ENCODE measurements around the gene NOVA2. TPM values are rescaled to one million over a fixed set of nuclear protein-coding genes. Genes with fewer than 3 reads are reported as not detected.

NOVA2 gene
- total and polyA plus RNA-seq, 9 of the 15 experiments (the other 6 are each of a cell fraction or from before 2014, with no cell fraction given), result not detected

- no peak for TF ChIP-seq KAT2B (IDR thresholded peaks at IDR 0.05; ENCODE audit: low read depth, low read length)
- no peak for TF ChIP-seq RNF219 (CRISPR knock-in tag; IDR thresholded peaks at IDR 0.05)
- no peak for TF ChIP-seq POLR2AphosphoS2 (IDR thresholded peaks at IDR 0.05; ENCODE audit: low read length)
- no peak for TF ChIP-seq NBN (IDR thresholded peaks at IDR 0.05; ENCODE audit: low read depth)
- peak; percentile 64; the same call in 1 of the 2 replicates for TF ChIP-seq TFAP4 (CRISPR knock-in tag; IDR thresholded peaks at IDR 0.05; ENCODE audit: borderline replicate concordance)
- peak; percentile 10; the same call in 1 of the 2 replicates for TF ChIP-seq USF1 (CRISPR knock-in tag; IDR thresholded peaks at IDR 0.05)
- TF ChIP-seq FOS (IDR thresholded peaks at IDR 0.05; ENCODE audit: extremely low read depth, insufficient read length), result no peak
- TF ChIP-seq HCFC1 (IDR thresholded peaks at IDR 0.05; ENCODE audit: low read depth, low read length), result 0 out of 2 replicates have a peak, but pooled peaks have one; percentile 8
- no peak for TF ChIP-seq SIN3B (IDR thresholded peaks at IDR 0.05; ENCODE audit: low read depth)
- TF ChIP-seq MNT (conservative IDR thresholded peaks at IDR 0.05), result peak in 1 of 2 experiments; percentile 23; a peak in 1 of 4 replicates
- TF ChIP-seq MCM2 (IDR thresholded peaks at IDR 0.05; ENCODE audit: low read depth), result no peak
- TF ChIP-seq ZC3H8 (IDR thresholded peaks at IDR 0.05), result no peak
- no peak for TF ChIP-seq ATF4 (CRISPR knock-in tag; IDR thresholded peaks at IDR 0.05)
- no peak for TF ChIP-seq ETS2 (tag; IDR thresholded peaks at IDR 0.05; ENCODE audit: borderline replicate concordance, poor library complexity, severe bottlenecking)
- TF ChIP-seq RCOR1 (IDR thresholded peaks at IDR 0.05; ENCODE audit: borderline replicate concordance in 1 of 2, low read depth in 2 of 2, low read length in 2 of 2), result peak; percentile 27 to 95; a peak in 2 of 4 replicates
- 0 out of 2 replicates have a peak, but pooled peaks have one; percentile 33 for TF ChIP-seq ZBTB17 (CRISPR knock-in tag; IDR thresholded peaks at IDR 0.05)
- TF ChIP-seq TCF15 (CRISPR knock-in tag; IDR thresholded peaks at IDR 0.05), result no peak
- no peak for TF ChIP-seq FOXJ3 (CRISPR knock-in tag; IDR thresholded peaks at IDR 0.05)
- TF ChIP-seq MAX (CRISPR knock-in tag; IDR thresholded peaks at IDR 0.05), result peak; percentile 8; the same call in 1 of the 2 replicates
Measured at GRCh38 chr19:45902651-45903625, 70.7 kb downstream of the NOVA2 start (continued).
